ENCODE data around the gene TSC22D2. TPM values are rescaled to one million over a fixed set of nuclear protein-coding genes. Genes with fewer than 3 reads are reported as not detected.

The TSC22D2 gene
- polyA plus RNA-seq, 3 donors, result 5.1 to 12.9 (median 5.7) TPM

- H3K4me1 Mint-ChIP-seq, result no peaks in the 10 kb centered on the region
- intact Hi-C loops (cut with micrococcal nuclease), result no loop called here
- no peak for DNase-seq
Measured at GRCh38 chr3:150458001-150458400, 49.9 kb downstream of the TSC22D2 start.

GRCh38 chr3:150460484-150460883 is 52.4 kb downstream of the TSC22D2 start:
- no peak overlapping the region for H3K4me3 Mint-ChIP-seq
- H3K4me3 ChIP-seq (replicated peaks in 1 of 3; ENCODE audit: low read depth in 2 of 3, low read length in 3 of 3), result no peak overlapping the region
- WGBS (ENCODE audit: insufficient coverage), result 100% methylated on average over 1 of the region's 1 CpG
- peaks cover 30 to 31% of the 10 kb centered on the region in 2 donors for H3K36me3 Mint-ChIP-seq
- no peak overlapping the region for H3K4me2 ChIP-seq (replicated peaks; ENCODE audit: extremely low read depth, low read length, poor library complexity, severe bottlenecking)
- H3K36me3 ChIP-seq (replicated peaks in 1 of 2; ENCODE audit: control insufficient read depth in 1 of 2, insufficient read depth in 2 of 2, low read length in 2 of 2), result peaks cover 28 to 49% of the 10 kb centered on the region in 2 donors
- H3K9me3 ChIP-seq (replicated peaks in 1 of 2; ENCODE audit: control insufficient read depth in 1 of 2, insufficient read depth in 1 of 2, low read length in 2 of 2), result no peaks in the 10 kb centered on the region
- intact Hi-C loops (cut with micrococcal nuclease), result no loop called here
- H3K27ac Mint-ChIP-seq, result no peak overlapping the region
- no peaks in the 10 kb centered on the region for H3K4me1 Mint-ChIP-seq
- H3K9ac ChIP-seq (ENCODE audit: insufficient read depth, low read length, poor library complexity, severe bottlenecking), result no peak overlapping the region
- H3K27ac ChIP-seq (ENCODE audit: low read depth in 1 of 2, low read length in 2 of 2), result no peak overlapping the region
- no peaks in the 10 kb centered on the region for H3K9me3 Mint-ChIP-seq
- DNase-seq, result no peak
- peaks cover 2% of the 10 kb centered on the region for H3K79me2 ChIP-seq (ENCODE audit: insufficient read depth, low read length)
- no peak for TF ChIP-seq CTCF (IDR thresholded peaks at IDR 0.05)
- H3K4me1 ChIP-seq (ENCODE audit: control insufficient read depth in 1 of 2, insufficient read depth in 2 of 2, low read length in 2 of 2), result no peaks in the 10 kb centered on the region
- H4K20me1 ChIP-seq (ENCODE audit: insufficient read depth, low read length), result peaks cover 6% of the 10 kb centered on the region
- no peak overlapping the region for H2AFZ ChIP-seq (ENCODE audit: insufficient read depth, low read depth, low read length, poor library complexity, severe bottlenecking)
- H3K27me3 Mint-ChIP-seq (ENCODE audit: low read depth in 3 of 3), result no peaks in the 10 kb centered on the region
- no peaks in the 10 kb centered on the region for H3K27me3 ChIP-seq (ENCODE audit: control insufficient read depth in 2 of 2, insufficient read depth in 2 of 2, low read length in 2 of 2)

More at GRCh38 chr3:150458001-150458400, 49.9 kb downstream of the TSC22D2 start:
- no peaks in the 10 kb centered on the region for H3K9me3 Mint-ChIP-seq
- no peaks in the 10 kb centered on the region for H3K27me3 Mint-ChIP-seq (ENCODE audit: low read depth in 3 of 3)
- no peak overlapping the region for H3K4me3 Mint-ChIP-seq
- Histone ChIP-seq H3K36me3 (replicated peaks in 1 of 2; ENCODE audit: control insufficient read depth in 1 of 2, insufficient read depth in 2 of 2, low read length in 2 of 2) (peaks cover 28 to 49% of the 10 kb centered on the region in 2 donors), H2AFZ (ENCODE audit: insufficient read depth, low read depth, low read length, poor library complexity, severe bottlenecking) (no peak overlapping the region), H4K20me1 (ENCODE audit: insufficient read depth, low read length) (peaks cover 31% of the 10 kb centered on the region), H3K79me2 (ENCODE audit: insufficient read depth, low read length) (peaks cover 24% of the 10 kb centered on the region), H3K9ac (ENCODE audit: insufficient read depth, low read length, poor library complexity, severe bottlenecking) (no peak overlapping the region), H3K4me1 (ENCODE audit: control insufficient read depth in 1 of 2, insufficient read depth in 2 of 2, low read length in 2 of 2) (no peaks in the 10 kb centered on the region), H3K27ac (ENCODE audit: low read depth in 1 of 2, low read length in 2 of 2) (no peak overlapping the region), H3K4me2 (replicated peaks; ENCODE audit: extremely low read depth, low read length, poor library complexity, severe bottlenecking) (no peak overlapping the region), H3K9me3 (replicated peaks in 1 of 2; ENCODE audit: control insufficient read depth in 1 of 2, insufficient read depth in 1 of 2, low read length in 2 of 2) (no peaks in the 10 kb centered on the region), H3K4me3 (replicated peaks in 1 of 3; ENCODE audit: low read depth in 2 of 3, low read length in 3 of 3) (no peak overlapping the region), H3K27me3 (ENCODE audit: control insufficient read depth in 2 of 2, insufficient read depth in 2 of 2, low read length in 2 of 2) (no peaks in the 10 kb centered on the region)
- peaks cover 30 to 33% of the 10 kb centered on the region in 2 donors for H3K36me3 Mint-ChIP-seq
- TF ChIP-seq CTCF (IDR thresholded peaks at IDR 0.05), result no peak
- H3K27ac Mint-ChIP-seq, result no peak overlapping the region
- WGBS (ENCODE audit: insufficient coverage), result no CpG with 5 or more reads among the region's 3 CpGs
